Dermis microvascular lymphatic vessel endothelial cell (primary cell): ENCODE data around the gene PDE4DIP. TPM values are rescaled to one million over a fixed set of nuclear protein-coding genes. Genes with fewer than 3 reads are reported as not detected.
"Not testable (repeated sequence)": the region's sequence is repeated elsewhere in the genome, so short reads cannot be mapped to it uniquely, and the experiment has no call there.

Experiments
- DNase-seq, 2 donors: peaks; one replicate each; pipeline versions ENCODE4 v3.0.0 to v3.0.0-alpha.2; 2010; ENCODE audit warnings: low read depth in 2 of 2
- total RNA-seq: library from RNA; depleted of rRNA; stranded (reverse); fragments of >200 nt; gene quantifications from 2 replicates; pipeline ENCODE4 v1.2.1, GENCODE V29; 2014

The PDE4DIP gene
- total RNA-seq, 1 donor from 2014 or later = 6.3 TPM

GRCh38 chr1:148918836-148919447 lies 74.7 kb downstream of the PDE4DIP start:
- not testable (repeated sequence) for DNase-seq

GRCh38 chr1:148921047-148921446 lies 76.8 kb downstream of the PDE4DIP start:
- DNase-seq = not testable (repeated sequence)

DNA sequence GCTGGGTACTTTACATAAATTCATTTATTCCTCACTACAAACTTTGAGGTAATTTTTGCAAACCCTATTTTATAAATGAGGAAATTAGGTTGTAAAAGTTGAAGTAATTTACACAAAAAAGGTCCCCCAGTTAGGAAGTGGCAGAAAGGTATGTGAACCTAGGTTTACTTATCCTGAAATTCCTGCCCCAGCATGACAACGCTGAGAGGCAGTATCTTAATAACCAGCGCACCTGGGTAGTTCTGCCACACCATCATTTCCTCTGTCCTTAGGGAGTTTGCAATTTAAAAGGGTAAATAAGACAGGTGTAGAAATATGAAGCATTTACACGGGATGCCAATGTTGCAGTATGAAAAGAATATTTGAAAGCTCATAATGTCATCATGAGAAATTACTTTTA lies 79.6 kb downstream of the PDE4DIP start:
- not testable (repeated sequence) for DNase-seq

GRCh38 chr1:148927645-148928044 lies 83.4 kb downstream of the PDE4DIP start:
- DNase-seq = not testable (repeated sequence)

DNA sequence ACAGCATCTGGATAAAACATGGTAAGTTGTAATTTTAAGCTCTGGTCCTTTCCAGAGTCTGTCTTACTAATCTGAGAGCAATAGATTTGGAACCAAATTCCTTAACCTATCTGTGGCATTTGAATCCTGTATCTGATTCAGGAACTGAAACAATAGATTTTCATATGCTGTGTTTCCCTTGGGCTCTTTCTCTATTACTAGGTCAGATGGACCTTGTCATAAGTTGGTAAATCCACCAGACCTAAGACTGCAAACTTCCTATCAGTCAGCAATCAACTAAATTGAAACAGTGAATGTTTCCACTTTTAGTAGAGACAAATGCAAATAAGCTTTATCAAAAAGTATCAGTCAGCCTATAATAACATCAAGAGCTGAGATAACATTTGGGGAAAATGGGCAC lies 85.0 kb downstream of the PDE4DIP start:
- DNase-seq = not testable (repeated sequence)

DNA sequence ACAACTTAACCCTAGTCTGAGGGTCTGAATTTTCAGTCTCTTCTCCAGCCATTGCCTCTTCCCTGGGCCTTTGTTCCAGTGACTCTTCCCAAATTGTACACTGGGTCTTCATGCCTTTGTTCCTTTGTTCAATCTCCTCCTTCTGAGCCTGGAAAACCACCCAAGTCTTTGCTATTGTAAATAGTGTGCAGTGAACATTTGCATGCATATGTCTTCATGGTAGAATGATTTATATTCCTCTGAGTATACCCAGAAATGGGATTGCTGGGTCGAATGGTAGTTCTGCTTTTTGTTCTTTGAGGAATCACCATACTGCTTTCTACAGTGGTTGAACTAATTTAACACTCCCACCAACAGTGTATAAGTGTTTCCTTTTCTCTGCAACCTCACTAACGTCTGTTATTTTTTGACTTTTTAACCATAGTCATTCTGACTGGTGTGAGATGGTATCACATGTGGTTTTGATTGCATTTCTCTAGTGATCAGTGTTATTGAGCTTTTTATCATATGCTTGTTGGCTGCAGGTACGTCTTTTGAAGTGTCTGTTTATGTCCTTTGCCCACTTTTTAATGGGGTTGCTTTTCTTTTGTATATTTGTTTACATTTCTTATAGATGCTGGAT lies 91.3 kb downstream of the PDE4DIP start:
- not testable (repeated sequence) for DNase-seq

- DNase-seq = not testable (repeated sequence)
Measured at GRCh38 chr1:148942906-148943305, 98.7 kb downstream of the PDE4DIP start.

GRCh38 chr1:148945130-148945529 lies 100.9 kb downstream of the PDE4DIP start:
- not testable (repeated sequence) for DNase-seq

DNA sequence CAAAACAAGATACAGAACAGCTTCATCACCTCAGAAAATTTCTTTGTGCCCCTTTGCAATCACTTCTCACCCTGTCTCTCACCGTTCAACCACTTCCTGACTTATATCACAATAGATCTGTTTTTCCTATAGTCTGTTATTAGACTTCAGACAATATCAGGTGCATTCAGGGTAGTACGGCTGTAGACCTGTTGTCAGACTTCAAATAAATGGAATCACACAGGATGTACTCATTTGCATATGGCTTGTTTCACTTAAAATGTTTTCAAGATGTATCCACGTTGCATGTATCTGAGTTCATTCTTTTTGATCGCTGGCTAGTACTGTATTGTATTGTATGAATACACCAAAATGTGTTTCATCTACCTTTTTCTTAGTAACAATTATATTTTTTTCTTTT lies 104.5 kb downstream of the PDE4DIP start:
- DNase-seq = not testable (repeated sequence)

GRCh38 chr1:148951336-148952227 lies 107.4 kb downstream of the PDE4DIP start:
- DNase-seq = peak in 1 of 2 donors; percentile 77

DNA sequence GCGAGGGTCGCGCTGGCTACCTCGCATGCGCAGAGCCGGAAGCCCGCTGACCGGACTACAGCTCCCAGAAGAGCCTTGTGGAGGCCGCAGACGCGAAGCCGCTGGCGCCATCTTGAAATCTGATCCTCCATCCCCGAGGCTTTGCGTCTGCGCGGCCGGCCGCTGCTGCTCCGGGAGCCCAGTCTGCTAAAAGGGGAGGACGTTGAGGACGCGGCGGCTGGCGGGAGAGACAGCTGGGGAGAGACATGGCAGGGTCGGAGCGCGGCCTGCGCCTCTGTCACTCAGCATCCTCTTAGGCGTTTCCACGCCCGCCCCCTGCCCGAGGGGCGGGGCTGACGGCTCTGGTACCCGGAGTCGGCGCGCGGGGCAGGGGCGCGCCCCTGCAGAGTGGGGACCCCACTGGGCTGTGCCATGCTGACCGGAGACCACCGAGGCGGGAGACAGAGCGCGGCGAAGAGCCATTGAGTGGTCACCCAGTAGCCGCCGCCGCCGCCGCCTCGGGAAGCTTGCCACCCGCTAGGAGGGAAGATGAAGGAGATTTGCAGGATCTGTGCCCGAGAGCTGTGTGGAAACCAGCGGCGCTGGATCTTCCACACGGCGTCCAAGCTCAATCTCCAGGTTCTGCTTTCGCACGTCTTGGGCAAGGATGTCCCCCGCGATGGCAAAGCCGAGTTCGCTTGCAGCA lies 108.2 kb downstream of the PDE4DIP start:
- DNase-seq = not testable (repeated sequence)

DNA sequence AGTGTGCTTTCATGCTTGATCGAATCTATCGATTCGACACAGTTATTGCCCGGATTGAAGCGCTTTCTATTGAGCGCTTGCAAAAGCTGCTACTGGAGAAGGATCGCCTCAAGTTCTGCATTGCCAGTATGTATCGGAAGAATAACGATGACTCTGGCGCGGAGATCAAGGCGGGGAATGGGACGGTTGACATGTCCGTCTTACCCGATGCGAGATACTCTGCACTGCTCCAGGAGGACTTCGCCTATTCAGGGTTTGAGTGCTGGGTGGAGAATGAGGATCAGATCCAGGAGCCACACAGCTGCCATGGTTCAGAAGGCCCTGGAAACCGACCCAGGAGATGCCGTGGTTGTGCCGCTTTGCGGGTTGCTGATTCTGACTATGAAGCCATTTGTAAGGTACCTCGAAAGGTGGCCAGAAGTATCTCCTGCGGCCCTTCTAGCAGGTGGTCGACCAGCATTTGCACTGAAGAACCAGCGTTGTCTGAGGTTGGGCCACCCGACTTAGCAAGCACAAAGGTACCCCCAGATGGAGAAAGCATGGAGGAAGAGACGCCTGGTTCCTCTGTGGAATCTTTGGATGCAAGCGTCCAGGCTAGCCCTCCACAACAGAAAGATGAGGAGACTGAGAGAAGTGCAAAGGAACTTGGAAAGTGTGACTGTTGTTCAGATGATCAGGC lies 108.8 kb downstream of the PDE4DIP start:
- peak in 1 of 2 donors; percentile 15 for DNase-seq

DNA sequence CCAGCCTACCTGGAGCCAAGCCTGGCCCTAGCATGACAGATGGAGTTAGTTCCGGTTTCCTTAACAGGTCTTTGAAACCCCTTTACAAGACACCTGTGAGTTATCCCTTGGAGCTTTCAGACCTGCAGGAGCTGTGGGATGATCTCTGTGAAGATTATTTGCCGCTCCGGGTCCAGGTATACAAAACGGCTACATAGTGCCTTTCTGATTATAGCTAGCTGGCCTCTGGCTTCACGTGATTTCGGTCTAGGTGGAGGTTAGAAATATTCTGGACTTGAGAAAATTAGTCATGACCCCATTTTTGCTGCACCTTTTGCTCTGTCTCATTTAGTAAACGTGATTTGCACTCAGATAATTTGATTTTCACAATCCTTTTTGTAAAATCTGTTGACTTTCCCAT lies 109.5 kb downstream of the PDE4DIP start:
- not testable (repeated sequence) for DNase-seq

DNA sequence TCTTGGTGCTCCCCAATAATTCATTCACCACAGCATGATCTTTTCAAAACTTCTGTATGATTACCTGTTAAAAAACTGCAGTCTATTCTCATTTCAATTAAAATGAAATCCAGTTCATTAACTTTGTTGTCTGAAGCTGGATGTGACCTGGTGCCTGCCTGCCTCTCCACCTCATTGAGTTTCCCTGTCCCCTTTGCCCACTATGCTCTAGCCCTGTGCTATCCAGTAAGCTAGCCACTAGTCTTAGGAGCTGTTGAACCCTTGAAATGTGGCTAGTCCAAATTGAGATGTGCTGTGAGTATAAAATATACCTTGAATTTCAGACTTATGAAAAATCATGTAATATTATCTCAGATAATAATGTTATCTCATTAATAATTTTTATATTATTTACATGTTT lies 114.1 kb downstream of the PDE4DIP start:
- not testable (repeated sequence) for DNase-seq

DNA sequence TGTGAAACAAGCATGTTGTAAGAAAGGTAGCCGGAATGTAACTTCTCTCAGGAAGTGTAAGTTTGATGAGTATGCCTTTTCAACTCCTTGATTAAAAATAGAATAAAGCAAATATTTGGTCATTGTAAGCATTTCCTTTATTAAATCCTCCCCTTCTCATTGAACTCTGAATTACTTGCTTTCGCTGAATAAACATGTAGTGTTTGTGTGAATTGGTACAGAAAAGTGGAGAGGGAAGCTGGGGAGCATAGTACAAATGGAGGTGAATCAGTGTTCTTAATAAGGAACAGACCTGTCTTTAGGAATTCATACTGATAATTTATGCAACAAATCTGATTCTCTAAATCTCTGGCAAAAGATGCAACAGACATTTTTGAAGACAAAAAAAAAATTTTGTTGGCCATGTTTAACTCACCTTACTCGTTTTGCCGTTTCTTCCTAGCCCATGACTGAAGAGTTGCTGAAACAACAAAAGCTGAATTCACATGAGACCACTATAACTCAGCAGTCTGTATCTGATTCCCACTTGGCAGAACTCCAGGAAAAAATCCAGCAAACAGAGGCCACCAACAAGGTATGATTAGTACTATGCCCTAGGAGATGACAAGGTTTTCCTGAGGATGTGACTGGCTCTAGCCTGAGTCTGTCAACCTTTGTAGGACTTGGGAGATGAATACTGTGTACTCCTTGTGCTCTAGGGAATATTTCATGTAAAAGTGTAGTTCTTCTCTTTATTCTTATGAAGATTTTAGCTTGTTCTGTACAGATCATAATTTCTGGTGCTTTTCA lies 116.2 kb downstream of the PDE4DIP start:
- DNase-seq = not testable (repeated sequence)

GRCh38 chr1:148962127-148962857 lies 118.1 kb downstream of the PDE4DIP start:
- not testable (repeated sequence) for DNase-seq

GRCh38 chr1:148966084-148966483 lies 121.9 kb downstream of the PDE4DIP start:
- DNase-seq = not testable (repeated sequence)

DNA sequence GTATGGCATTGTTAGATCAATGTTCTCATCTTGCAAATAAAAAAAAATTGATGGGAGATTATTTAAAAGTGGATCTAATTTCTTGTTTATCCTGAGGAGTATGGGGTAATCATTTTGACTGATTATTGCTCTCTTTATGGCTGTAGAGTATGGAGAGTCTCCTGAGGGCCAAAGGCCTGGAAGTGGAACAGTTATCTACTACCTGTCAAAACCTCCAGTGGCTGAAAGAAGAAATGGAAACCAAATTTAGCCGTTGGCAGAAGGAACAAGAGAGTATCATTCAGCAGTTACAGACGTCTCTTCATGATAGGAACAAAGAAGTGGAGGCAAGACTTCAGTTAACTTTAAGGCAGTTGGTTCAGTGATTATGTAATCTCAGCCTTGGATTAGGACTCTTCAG lies 123.4 kb downstream of the PDE4DIP start:
- not testable (repeated sequence) for DNase-seq

DNA sequence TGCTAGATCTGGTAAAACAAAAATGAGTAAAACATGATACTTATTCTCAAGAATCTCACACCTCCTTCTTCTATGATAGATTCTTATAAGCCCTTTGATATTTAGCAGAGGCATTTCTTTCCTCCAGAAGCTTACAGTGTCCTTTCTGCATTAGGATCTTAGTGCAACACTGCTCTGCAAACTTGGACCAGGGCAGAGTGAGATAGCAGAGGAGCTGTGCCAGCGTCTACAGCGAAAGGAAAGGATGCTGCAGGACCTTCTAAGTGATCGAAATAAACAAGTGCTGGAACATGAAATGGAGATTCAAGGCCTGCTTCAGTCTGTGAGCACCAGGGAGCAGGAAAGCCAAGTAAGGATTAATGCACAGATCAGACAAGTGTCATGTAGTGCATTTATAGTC lies 124.5 kb downstream of the PDE4DIP start:
- DNase-seq = not testable (repeated sequence)
